NCI-H1694 (cell line): ENCODE measurements around the gene MAML3.

Experiments used
- DNase-seq: peaks from one replicate; lab custom pipeline; 2025; lab: John Stamatoyannopoulos, UW

Gene MAML3

DNA sequence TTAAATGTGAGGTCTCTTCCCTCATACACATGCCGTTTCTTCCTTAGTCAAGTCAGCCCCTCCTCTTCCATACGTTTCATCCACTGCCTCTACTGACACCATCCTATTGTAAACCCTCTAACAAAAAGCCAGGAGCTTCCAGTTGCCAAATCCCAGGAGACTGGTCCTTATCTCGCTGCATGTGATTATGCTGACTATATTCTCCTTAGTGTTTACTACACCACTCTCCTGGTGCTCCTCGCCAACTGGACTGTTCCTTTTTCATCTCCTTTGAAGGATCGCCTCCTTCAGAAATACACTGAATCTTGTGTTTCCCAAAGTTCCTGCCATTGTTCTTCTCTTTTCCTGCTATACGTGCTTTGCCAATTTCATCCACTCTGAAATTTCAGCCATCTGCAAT lies 27.7 kb downstream of the MAML3 start:
- DNase-seq: no peak

- DNase-seq: no peak
These were observed 28.6 kb downstream of the MAML3 start for GRCh38 chr4:140125374-140125773.

DNA sequence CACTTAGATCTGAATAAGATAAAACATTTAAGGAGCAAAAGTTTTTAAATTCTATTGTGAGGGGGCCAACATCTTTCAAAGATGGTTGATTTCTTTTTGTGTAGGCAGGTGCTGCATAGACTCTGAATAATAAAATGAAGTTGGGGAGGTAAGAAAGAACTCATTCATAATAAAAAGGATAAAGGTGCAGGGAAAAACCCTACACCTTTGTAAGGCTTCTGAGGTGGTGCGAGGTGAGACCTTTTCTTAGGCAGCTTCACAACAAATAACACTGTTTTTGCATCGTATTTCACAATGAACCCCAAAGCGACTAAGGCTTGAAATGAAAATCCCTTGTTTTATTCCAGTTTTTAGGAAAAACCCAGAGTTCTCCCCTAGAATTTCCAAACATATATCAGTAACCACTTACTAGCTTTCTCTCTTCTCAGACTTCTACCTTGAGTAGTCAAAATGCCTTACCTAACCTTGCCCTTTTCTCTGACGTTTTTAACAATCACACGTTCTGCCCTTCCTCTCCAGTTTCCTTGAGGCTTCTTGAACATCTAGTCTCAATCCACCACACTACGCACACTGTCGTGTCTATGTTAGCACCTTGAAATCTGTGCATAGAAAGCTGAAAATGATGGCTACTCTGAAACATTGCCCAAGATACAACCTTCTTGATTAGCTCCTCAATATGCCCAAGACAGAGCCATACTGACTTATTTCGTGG lies 30.2 kb downstream of the MAML3 start:
- DNase-seq: no peak

GRCh38 chr4:140122891-140123290 lies 31.1 kb downstream of the MAML3 start:
- no peak for DNase-seq

DNA sequence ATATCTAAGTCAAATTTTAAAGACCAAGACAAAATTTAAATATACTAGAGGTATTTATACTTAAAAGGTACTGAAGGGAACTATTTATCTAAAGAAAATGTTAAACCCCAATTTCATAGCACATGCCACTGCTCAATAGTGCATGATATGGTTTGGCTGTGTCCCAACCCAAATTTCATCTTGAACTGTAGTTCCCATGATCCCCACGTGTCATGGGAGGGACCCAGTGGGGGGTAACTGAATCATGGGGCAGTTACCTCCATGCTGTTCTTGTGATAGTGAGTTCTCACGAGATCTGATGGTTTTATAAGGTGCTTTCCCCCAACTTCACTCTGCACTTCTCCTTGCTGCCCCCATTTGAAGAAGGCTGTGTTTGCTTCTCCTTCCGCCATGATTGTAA lies 32.3 kb downstream of the MAML3 start:
- no peak for DNase-seq

GRCh38 chr4:140118931-140119640 lies 34.9 kb downstream of the MAML3 start:
- DNase-seq: no peak

DNA sequence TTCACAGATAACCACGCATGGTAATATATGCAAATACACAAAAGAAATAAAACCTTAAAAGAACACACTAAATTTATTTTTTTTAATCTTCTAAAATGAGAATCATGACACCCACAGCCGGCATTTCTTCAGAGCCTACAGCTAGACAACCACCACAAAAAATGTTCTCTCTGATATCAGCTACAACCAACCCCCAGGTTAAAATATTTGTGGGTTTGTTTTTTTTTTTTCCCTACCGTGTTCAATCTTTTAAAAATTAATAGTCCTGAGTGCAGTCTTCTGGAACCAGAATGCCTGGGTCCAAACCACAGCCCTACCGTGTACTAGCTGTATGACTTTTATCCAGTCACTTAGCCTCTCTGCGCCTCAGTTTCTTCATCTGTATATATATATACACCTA lies 36.0 kb downstream of the MAML3 start:
- no peak for DNase-seq

DNA sequence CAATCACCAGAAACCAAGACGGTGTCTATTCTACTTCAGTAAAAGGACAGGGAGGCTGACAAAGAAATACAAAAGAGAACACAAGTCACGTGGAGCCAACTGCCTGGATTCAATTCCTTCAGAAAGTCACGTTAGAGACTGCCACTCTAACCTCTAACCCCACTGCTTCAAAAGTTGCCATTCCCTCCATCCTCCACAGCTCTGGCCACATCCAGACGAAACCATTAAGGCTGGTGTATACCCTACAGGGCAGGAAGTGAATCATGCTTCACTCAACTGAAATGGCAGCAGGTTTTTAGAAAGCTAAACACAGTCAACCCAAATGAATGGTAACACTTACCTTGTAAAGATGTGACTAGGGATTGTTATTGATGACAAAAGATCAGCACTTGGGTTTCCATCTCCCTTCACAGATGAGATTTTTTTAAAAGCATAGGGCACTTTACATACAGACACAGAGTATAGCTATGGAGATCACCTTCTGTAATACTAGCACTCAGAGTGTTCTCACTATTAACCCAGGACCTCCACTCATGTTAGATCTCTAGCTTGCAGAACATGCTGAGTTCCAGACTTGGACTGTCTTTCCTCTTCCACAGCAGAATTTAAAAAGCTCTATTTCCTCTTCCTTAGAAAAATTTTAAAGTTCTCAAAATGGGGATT lies 37.4 kb downstream of the MAML3 start:
- no peak for DNase-seq

DNA sequence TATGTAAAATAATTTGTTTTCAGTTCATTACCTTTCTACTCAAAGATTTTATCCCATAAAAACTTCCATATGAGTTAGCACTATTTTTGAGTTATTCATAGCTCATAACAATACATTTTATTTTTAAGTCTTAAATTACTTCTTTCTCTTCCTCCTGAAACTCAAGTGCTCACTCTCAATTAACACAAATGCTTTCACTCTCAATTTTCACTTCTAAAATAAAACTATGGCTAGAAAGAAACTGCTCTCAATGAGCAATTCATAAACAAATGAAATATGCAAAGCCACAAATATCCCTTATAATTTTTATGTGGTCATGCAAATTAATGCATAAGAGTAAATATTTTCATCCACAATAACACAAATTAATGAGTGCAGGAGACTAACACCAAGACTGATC lies 38.8 kb downstream of the MAML3 start:
- DNase-seq: no peak

- DNase-seq: no peak
These were observed 40.3 kb downstream of the MAML3 start for GRCh38 chr4:140113653-140114052.

DNA sequence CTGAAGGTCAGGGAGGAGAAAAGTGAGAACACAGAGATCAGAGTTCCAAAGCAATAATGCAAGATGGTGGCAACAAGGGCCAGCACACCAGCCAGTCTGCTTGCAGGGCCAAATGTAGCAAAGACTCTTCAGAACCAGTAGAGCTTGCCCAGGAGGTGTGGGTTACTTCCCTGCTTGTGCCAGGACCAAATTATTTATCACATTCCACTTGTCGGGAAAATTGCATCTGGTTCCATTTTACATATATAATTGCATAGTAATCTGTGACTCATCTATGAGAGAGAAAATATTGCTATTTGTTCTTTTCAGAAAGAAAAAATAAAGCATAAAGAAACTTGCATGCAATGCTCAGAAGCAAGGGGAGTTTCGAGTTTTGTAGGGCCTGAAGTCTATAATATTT lies 41.4 kb downstream of the MAML3 start:
- no peak for DNase-seq

DNA sequence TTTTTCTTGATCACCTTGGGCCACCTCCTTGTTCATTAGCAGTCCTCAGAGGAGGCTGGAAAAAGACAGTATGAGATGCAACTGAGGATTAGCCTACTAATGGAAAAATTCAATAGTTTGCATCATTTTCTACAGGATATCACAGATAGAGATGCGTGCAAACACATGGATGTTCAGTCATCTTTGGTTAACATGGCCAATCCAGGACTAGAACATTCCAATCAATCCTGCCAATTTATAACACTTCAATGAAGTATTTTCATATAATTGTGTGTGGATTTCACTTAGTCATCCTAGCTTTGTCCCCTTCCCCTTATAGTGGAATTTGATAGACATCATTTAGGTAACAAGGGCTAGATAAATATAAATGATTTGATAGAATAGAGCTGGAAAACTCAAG lies 42.7 kb downstream of the MAML3 start:
- DNase-seq: no peak

DNA sequence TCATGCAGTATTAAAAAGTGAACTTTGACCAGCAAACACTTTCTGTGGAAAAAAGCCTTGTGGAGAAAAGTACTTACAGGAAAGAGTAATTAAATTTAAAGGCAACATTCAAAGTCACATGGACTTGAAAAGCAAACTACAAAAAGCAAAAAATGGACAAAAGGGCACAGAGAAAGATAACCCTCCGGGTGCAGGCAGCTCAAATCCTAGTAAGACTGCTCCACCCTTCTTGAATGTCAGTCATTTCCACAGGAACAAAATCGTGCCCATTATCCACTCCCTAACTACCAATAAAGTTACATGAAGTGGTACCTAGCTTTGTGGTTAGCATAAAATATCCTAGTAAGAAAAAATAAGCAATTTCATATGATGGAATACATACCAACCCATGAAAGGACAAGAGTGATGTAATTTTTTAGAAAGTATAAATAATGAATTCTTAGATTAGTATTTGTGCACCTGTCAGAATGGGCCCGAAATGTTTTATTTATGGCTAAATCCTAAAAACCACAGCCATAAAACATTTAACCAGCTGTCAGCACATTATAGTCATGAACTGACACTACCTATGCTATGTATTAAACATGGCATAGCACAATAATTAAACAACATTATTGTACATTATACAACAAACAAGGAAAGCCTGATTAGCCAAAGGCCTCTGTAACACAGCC lies 43.3 kb downstream of the MAML3 start:
- DNase-seq: no peak

DNA sequence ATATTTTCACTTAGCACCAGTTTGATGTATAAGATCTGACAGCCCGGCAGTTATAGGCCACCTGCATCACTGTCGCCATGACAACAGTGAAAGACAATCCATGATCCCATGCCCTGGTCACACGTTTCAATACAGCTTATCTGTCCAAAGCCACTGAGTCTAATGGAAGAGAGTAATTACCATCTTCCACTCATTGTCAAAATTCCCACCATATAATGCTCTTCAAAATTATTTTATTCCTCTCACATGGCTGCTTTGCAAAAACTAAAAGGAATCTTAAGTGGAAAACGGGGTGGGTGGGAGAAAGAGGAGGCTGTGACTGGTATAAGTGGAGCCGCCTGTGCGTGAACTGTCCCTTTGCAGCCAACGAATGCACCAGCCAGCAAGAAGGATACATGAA lies 44.2 kb downstream of the MAML3 start:
- DNase-seq: no peak

- no peak for DNase-seq
These were observed 44.7 kb downstream of the MAML3 start for GRCh38 chr4:140109292-140109691.

DNA sequence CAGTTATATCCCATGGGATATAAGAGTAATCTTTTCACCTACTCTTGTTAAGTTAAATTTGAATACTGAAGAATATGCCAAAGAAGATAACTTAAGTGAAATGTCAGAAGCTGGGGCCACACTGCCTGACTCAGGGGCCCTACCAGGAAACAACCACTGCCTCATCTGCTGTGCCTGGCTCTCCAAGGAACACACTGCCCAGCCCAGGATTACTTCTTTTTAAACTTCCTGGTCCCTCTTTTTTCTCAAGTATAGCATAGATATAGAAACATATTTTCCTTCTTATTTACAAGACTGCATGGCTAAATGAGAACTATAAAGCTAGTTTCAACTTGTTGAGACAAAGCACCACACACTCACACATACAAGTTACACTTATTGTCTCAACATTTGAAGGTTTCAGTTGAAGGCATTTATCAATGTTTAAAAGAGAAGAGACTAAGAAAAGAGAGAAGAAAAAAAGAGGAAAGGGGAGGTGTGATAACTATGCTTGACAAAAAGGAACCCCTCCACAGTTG lies 45.2 kb downstream of the MAML3 start:
- DNase-seq: no peak

- DNase-seq: no peak
These were observed 45.7 kb downstream of the MAML3 start for GRCh38 chr4:140108243-140108642.

- DNase-seq: no peak
These were observed 47.6 kb downstream of the MAML3 start for GRCh38 chr4:140106289-140106844.

DNA sequence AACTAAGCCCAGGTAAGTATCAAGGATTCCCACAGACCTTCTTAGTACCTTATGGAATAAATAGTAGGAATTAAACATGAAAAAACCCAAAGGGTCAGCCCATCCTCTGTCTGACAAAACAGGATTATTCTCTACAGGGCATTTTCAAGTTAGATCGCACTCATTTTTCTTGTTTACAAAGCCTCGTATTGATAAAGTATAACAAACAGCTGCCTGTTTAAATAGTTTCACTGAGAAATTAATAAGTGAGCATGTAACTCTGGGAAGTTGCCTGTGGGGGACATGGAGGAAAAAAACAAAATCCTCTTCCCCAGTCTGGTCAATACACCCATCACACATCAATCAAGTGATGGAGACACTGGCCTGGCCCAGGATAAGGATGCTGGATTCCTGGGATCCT lies 48.5 kb downstream of the MAML3 start:
- no peak for DNase-seq

DNA sequence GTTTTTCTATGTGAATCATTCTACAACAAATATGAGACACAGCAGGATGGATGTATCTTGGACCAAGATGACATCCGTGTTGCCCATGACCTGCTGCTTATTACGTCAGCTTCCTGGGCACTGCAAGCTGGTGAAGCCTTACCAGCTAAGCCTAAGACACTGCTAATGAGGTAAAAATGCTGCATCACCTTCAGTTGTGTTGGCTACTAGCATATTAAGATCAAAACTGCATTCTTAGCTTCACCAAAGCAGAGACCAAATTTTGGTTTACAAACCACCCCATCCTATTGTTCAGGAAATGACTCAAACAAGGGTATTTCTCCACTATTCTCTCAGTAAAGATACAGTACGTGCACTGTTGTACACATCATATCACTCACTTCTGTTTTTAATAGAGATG lies 50.3 kb downstream of the MAML3 start:
- DNase-seq: no peak

DNA sequence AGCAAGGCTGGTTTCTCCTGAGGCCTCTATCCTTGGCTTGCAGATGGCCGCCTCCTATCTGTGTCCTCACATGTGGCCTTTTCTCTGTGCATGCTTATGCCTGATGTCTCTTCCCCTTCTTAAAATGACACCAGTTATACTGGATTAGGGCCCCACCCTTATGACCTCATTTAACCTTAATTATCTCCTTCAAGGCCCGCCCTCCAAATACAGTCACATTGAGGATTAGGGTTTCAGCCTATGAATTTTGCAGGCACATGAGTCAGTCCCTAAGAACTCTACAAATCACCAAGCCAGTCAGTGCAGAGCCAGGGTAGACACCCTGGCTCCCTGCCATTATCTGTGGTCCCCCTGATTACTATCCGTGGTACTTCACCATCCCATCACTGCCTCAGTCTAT lies 51.6 kb downstream of the MAML3 start:
- DNase-seq: no peak

DNA sequence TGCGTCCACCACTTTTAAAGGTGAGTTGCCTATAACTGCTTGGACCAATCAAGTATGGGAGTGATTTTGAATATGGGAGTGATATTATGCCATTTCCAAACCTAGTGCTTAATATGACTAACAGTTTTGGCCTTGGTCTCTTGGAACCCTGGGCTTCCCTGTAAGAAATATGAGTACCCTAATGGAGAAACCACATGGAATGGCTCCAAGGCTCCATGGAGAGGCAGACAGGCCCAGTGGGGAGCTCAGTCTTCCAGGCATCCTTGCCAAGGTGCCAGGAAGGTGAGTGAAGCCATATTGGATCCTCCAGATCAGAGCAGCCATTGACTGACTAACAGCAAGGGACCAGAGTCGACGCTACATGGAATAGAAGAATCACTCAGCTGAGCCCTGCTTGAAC lies 53.2 kb downstream of the MAML3 start:
- DNase-seq: no peak
